Measurements from ENCODE around the gene TCHP.

The TCHP gene

DNA sequence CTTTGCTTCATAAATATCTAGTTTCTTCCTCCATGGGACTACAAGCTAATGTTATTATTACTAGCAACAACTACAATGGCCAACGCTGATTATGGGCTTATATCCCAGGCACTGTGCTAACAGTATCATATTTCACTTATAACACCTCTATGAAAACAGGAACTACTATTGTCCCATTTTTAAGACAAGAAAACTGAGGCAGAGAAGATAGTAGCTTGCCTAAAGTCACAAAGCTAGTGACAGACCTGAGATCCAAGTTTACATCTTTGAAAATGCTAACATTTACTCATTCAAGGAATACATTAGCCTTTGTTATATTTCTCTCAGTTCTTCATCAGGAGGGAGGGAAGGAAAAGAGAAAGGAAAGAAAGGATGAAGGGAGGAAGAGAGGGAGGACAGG is 63.3 kb downstream of the TCHP start:
- TF ChIP-seq, protein P1, sequence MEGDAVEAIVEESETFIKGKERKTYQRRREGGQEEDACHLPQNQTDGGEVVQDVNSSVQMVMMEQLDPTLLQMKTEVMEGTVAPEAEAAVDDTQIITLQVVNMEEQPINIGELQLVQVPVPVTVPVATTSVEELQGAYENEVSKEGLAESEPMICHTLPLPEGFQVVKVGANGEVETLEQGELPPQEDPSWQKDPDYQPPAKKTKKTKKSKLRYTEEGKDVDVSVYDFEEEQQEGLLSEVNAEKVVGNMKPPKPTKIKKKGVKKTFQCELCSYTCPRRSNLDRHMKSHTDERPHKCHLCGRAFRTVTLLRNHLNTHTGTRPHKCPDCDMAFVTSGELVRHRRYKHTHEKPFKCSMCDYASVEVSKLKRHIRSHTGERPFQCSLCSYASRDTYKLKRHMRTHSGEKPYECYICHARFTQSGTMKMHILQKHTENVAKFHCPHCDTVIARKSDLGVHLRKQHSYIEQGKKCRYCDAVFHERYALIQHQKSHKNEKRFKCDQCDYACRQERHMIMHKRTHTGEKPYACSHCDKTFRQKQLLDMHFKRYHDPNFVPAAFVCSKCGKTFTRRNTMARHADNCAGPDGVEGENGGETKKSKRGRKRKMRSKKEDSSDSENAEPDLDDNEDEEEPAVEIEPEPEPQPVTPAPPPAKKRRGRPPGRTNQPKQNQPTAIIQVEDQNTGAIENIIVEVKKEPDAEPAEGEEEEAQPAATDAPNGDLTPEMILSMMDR (IDR thresholded peaks at IDR 0.05; ENCODE audit: low read depth, low read length): no peak
- DNase-seq (ENCODE audit: extremely low read depth, low read depth): no peak

DNA sequence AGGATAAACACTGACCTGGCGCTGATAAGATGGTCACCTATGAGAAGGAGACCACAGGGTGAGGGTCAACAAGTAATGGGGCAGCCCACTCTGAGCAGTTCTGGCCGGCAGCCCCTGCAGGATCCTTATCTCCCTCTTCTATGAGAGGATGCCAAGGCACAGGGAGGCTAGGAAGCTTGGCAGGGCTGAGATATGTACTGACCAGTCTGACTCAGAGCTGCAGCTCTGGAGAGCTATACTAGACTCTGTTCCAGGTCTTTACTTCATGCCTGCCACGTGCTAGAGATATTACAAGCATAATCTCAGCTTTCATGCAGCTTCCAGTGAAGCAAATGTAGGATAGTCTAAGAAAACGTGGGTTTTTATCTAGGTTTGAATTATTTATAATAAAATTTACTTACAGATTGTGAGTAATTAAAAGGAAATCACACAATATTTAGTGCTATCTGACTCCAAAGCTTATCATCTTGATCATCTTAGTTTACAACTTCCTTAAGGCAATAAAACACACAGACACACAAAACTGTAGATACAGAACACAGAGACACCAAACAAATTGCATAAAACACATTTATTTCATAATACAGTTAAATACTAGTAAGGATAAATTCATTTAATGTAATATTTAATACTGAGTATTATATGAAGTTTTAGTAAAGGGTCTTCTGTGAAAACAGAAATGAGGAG is 63.8 kb downstream of the TCHP start:
- TF ChIP-seq, protein P1 (IDR thresholded peaks at IDR 0.05; ENCODE audit: low read depth, low read length): no peak
- no peak for DNase-seq (ENCODE audit: extremely low read depth, low read depth)

DNA sequence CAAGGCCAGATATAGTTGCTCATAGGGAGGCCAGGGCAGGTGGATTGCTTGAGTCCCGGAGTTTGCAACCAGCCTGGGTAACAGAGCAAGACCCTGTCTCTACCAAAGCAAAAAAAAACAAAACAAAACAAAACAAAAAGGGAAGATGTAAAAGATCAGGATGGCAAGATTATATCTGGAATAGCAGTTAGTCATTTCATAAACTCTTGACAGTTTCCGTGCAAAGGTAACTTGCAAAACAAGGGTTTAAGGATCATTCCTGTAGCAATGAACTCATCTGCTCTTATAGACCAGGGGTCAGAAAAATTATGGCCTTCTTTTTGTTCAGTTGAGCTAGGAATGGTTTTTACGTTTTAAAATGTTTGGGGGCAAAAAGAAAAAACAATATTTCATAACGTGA is 66.5 kb downstream of the TCHP start:
- TF ChIP-seq, protein P1 (IDR thresholded peaks at IDR 0.05; ENCODE audit: low read depth, low read length): no peak
- no peak for DNase-seq (ENCODE audit: extremely low read depth, low read depth)

DNA sequence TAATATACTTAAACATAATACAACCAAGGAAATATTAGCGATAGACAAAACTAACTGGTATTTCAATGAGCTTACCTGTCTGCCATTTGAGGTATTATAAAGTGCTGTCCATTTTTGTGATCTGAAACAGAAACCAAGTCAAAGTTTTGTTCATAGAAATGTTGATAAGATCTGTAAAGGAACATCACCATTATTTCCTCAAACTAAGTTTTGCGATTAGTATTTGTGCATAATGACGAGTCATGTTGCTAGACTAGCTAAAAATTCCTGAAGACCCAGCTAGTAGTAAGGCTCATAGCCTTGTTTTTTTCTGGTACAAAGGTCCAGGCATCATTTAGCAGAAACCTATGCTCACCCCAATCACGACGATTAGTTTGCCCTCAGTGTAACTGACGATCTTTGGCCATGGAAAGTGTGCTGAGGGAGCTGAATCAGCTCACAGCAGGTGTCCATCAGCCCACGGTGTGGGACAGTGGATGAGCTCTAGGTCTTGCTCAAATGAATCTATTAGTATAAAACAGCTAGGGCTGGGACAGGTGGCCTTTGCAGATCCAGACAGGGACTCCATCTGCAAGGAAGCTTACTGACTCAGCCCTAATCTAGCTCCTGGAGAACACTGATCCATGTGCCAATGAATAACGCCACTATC is 67.4 kb downstream of the TCHP start:
- DNase-seq (ENCODE audit: extremely low read depth, low read depth): no peak
- TF ChIP-seq, protein P1 (IDR thresholded peaks at IDR 0.05; ENCODE audit: low read depth, low read length): no peak
